WI38 (cell line): ENCODE data around the gene BCL2L12.

Experiments used
- H3K4me3 ChIP-seq: 2 replicates; pipeline ENCODE4 v1.5.1; 2011; ENCODE audit warnings: low read depth, mild to moderate bottlenecking, control low read depth, low read length
- TF ChIP-seq, protein P1 (sequence below): IDR thresholded peaks from 2 replicates; pipeline ENCODE4 v1.5.1; 2012; ENCODE audit warnings: low read depth, mild to moderate bottlenecking, control low read depth, low read length

BCL2L12 gene

DNA sequence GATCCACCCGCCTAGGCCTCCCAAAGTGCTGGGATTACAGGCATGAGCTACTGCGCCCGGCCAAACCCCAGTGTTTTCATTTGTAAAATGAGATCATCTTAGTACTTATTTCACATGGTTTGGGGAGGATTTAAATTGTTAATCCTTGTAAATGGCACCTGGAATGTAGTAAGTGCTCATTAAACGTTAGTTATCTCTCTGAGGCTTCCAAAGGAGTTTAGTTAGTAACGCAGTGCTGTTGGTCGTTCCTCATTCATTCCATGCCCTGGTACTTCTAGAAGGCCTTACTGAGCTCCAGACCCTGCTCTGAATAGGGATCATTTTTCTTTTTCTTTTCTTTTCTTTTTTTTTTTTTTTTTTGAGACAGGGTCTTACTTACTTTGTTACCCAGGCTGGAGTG, 30.4 kb downstream of the BCL2L12 start:
- TF ChIP-seq, protein P1, sequence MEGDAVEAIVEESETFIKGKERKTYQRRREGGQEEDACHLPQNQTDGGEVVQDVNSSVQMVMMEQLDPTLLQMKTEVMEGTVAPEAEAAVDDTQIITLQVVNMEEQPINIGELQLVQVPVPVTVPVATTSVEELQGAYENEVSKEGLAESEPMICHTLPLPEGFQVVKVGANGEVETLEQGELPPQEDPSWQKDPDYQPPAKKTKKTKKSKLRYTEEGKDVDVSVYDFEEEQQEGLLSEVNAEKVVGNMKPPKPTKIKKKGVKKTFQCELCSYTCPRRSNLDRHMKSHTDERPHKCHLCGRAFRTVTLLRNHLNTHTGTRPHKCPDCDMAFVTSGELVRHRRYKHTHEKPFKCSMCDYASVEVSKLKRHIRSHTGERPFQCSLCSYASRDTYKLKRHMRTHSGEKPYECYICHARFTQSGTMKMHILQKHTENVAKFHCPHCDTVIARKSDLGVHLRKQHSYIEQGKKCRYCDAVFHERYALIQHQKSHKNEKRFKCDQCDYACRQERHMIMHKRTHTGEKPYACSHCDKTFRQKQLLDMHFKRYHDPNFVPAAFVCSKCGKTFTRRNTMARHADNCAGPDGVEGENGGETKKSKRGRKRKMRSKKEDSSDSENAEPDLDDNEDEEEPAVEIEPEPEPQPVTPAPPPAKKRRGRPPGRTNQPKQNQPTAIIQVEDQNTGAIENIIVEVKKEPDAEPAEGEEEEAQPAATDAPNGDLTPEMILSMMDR, result no peak
- no peak overlapping the region for H3K4me3 ChIP-seq

- TF ChIP-seq, protein P1, result no peak
- H3K4me3 ChIP-seq, result no peak overlapping the region
Observed at GRCh38 chr19:49696865-49697264, 31.1 kb downstream of the BCL2L12 start.

- TF ChIP-seq, protein P1, result no peak
- H3K4me3 ChIP-seq, result no peak overlapping the region
Observed at GRCh38 chr19:49699364-49699763, 33.6 kb downstream of the BCL2L12 start.

GRCh38 chr19:49700563-49700962, 34.8 kb downstream of the BCL2L12 start:
- TF ChIP-seq, protein P1, result no peak
- H3K4me3 ChIP-seq, result no peak overlapping the region

DNA sequence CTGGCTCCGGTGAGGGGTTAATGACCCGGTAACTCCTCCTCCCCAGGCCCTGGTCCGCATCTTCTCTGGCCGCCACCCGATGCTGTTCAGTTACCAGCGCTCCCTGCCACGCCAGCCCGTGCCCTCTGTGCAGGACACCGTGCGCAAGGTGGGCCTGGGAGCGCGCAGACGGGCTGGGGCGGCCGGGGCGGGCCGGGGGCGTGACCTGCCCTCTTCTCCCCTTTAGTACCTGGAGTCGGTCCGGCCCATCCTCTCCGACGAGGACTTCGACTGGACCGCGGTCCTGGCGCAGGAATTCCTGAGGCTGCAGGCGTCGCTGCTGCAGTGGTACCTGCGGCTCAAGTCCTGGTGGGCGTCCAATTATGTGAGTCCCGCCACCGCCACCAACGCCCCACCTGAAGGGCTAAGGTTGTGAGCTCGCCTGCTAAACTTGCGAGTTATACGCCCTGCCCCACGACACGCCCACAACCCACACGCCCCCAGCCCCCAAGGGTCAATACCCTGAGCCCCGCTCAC, 35.6 kb downstream of the BCL2L12 start:
- H3K4me3 ChIP-seq, result no peak overlapping the region
- TF ChIP-seq, protein P1, result no peak

- no peak overlapping the region for H3K4me3 ChIP-seq
- TF ChIP-seq, protein P1, result no peak
Observed at GRCh38 chr19:49704888-49705642, 39.3 kb downstream of the BCL2L12 start.

GRCh38 chr19:49705919-49706318, 40.2 kb downstream of the BCL2L12 start:
- no peak overlapping the region for H3K4me3 ChIP-seq
- TF ChIP-seq, protein P1, result no peak
